HFFc6 (cell line): ENCODE data around the gene PANK2. TPM values are rescaled to one million over a fixed set of nuclear protein-coding genes. Genes with fewer than 3 reads are reported as not detected.

ENCODE experiments used
- DNase-seq: peaks from one replicate; pipeline ENCODE4 v3.0.0-alpha.2; 2018
- H3K27ac Mint-ChIP-seq: 2 replicates; pipeline ENCODE4 v1.8.0; 2020; ENCODE audit warnings: mild to moderate bottlenecking, mixed read lengths
- H3K27me3 Mint-ChIP-seq: 2 replicates; pipeline ENCODE4 v1.8.0; 2021; ENCODE audit warnings: mild to moderate bottlenecking, moderate library complexity, mixed read lengths; ENCODE audit not compliant: insufficient read depth
- H3K36me3 Mint-ChIP-seq: 2 replicates; pipeline ENCODE4 v1.8.0; 2021; ENCODE audit warnings: low read depth, mixed read lengths
- H3K4me1 Mint-ChIP-seq: 2 replicates; pipeline ENCODE4 v1.8.0; 2020; ENCODE audit warnings: low read depth, mixed read lengths
- H3K4me3 Mint-ChIP-seq: 2 replicates; pipeline ENCODE4 v1.8.0; 2020; ENCODE audit warnings: mild to moderate bottlenecking, moderate library complexity, mixed read lengths
- H3K9me3 Mint-ChIP-seq: 2 replicates; pipeline ENCODE4 v1.8.0; 2020; ENCODE audit warnings: mild to moderate bottlenecking, mixed read lengths
- CTCF ChIP-seq: fragments of 200-600 bp; sonication (generic); IDR thresholded peaks from 2 replicates; pipeline ENCODE4 v1.5.0; 2021; ENCODE audit warnings: antibody characterized with exemption, mild to moderate bottlenecking
- total RNA-seq, 6 experiments: library from RNA; stranded (reverse); fragmentation: NEBNext Ultra II Directional; extraction: Animal tissue kit (Norgen Biotek cat#: 25700); gene quantifications; 2 replicates in 1 of 6; 3 replicates in 5 of 6; pipeline ENCODE4 v1.2.3, GENCODE V29; 2021

Gene PANK2
- total RNA-seq, 6 experiments from 2014 or later: 34.5 to 40.7 (median 38.3) TPM

GRCh38 chr20:3925899-3926638 is 36.9 kb downstream of the PANK2 start:
- Mint-ChIP-seq H3K27ac (peak overlapping the region; percentile 75), H3K4me1 (peaks cover 71% of the 10 kb centered on the region), H3K4me3 (peak overlapping the region; percentile 4; the same call in 1 of the 2 replicates), H3K9me3 (no peaks in the 10 kb centered on the region; the same call in 1 of the 2 replicates), H3K27me3 (peaks cover 27% of the 10 kb centered on the region), H3K36me3 (peaks cover 42% of the 10 kb centered on the region)
- TF ChIP-seq CTCF: no peak
- no peak for DNase-seq

GRCh38 chr20:3927486-3928291 is 38.5 kb downstream of the PANK2 start:
- peaks cover 36% of the 10 kb centered on the region for H3K36me3 Mint-ChIP-seq
- H3K27me3 Mint-ChIP-seq: peaks cover 28% of the 10 kb centered on the region
- H3K4me1 Mint-ChIP-seq: peaks cover 81% of the 10 kb centered on the region
- peak overlapping the region; percentile 43; the same call in 1 of the 2 replicates for H3K4me3 Mint-ChIP-seq
- H3K27ac Mint-ChIP-seq: peak overlapping the region; percentile 56
- no peak for DNase-seq
- no peaks in the 10 kb centered on the region; the same call in 1 of the 2 replicates for H3K9me3 Mint-ChIP-seq
- TF ChIP-seq CTCF: no peak

- no peak for TF ChIP-seq CTCF
- H3K4me3 Mint-ChIP-seq: no peak overlapping the region
- H3K4me1 Mint-ChIP-seq: peaks cover 82% of the 10 kb centered on the region
- peaks cover 26% of the 10 kb centered on the region for H3K27me3 Mint-ChIP-seq
- H3K27ac Mint-ChIP-seq: peak overlapping the region; percentile 92
- peaks cover 40% of the 10 kb centered on the region for H3K36me3 Mint-ChIP-seq
- no peaks in the 10 kb centered on the region; the same call in 1 of the 2 replicates for H3K9me3 Mint-ChIP-seq
- no peak for DNase-seq
Observed at GRCh38 chr20:3929713-3930060, 40.5 kb downstream of the PANK2 start.

- no peak for DNase-seq
- no peak for TF ChIP-seq CTCF
- Mint-ChIP-seq H3K9me3 (no peaks in the 10 kb centered on the region; the same call in 1 of the 2 replicates), H3K4me1 (peaks cover 86% of the 10 kb centered on the region), H3K36me3 (peaks cover 39% of the 10 kb centered on the region), H3K27ac (peak overlapping the region; percentile 92), H3K4me3 (no peak overlapping the region; the same call in 1 of the 2 replicates), H3K27me3 (peaks cover 23% of the 10 kb centered on the region)
Observed at GRCh38 chr20:3930265-3931206, 41.3 kb downstream of the PANK2 start.

GRCh38 chr20:3931664-3932063 is 42.5 kb downstream of the PANK2 start:
- Mint-ChIP-seq H3K4me1 (peaks cover 84% of the 10 kb centered on the region), H3K9me3 (no peaks in the 10 kb centered on the region), H3K4me3 (peak overlapping the region; percentile 88), H3K36me3 (peaks cover 32% of the 10 kb centered on the region), H3K27me3 (peaks cover 23% of the 10 kb centered on the region), H3K27ac (peak overlapping the region; percentile 92)
- no peak for TF ChIP-seq CTCF
- DNase-seq: no peak
